COLO668 (cell line): ENCODE data around the gene XAB2.
"Not testable (repeated sequence)": the region's sequence is repeated elsewhere in the genome, so short reads cannot be mapped to it uniquely, and the experiment has no call there.

ENCODE experiments used
- DNase-seq: peaks from one replicate; lab custom pipeline; 2025; ENCODE audit not compliant: unreplicated experiment; lab: John Stamatoyannopoulos, UW

XAB2 gene

GRCh38 chr19:7582446-7582845 lies 46.9 kb downstream of the XAB2 start:
- no peak for DNase-seq

DNA sequence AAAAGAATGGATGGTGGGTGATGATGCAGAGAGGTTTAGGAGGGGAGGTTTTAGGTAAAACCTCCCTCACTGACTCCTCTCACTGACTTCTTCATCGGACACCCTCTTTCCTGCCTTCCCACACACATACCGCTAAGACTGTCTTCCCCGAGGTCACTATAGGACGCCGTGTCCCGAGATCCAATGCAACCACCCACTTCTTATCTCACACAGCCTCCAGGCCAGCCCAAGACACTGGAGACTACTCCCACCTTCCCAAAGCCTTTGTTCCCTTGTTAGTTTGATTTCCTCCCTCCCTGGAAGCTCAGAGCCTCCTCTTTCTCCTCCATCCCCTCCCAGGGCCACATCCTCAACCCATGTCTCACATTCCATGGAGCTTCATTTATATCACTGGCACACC lies 50.2 kb downstream of the XAB2 start:
- no peak for DNase-seq

GRCh38 chr19:7578127-7578526 lies 51.2 kb downstream of the XAB2 start:
- DNase-seq: no peak

- DNase-seq: not testable (repeated sequence)
These were observed 51.9 kb downstream of the XAB2 start for GRCh38 chr19:7577422-7577821.

- DNase-seq: no peak
These were observed 53.8 kb downstream of the XAB2 start for GRCh38 chr19:7575434-7576040.

GRCh38 chr19:7570761-7571160 lies 58.6 kb downstream of the XAB2 start:
- no peak for DNase-seq
